ENCODE measurements around the gene LATS1.
"Not testable (repeated sequence)": the region's sequence is repeated elsewhere in the genome, so short reads cannot be mapped to it uniquely, and the experiment has no call there.

The LATS1 gene

DNA sequence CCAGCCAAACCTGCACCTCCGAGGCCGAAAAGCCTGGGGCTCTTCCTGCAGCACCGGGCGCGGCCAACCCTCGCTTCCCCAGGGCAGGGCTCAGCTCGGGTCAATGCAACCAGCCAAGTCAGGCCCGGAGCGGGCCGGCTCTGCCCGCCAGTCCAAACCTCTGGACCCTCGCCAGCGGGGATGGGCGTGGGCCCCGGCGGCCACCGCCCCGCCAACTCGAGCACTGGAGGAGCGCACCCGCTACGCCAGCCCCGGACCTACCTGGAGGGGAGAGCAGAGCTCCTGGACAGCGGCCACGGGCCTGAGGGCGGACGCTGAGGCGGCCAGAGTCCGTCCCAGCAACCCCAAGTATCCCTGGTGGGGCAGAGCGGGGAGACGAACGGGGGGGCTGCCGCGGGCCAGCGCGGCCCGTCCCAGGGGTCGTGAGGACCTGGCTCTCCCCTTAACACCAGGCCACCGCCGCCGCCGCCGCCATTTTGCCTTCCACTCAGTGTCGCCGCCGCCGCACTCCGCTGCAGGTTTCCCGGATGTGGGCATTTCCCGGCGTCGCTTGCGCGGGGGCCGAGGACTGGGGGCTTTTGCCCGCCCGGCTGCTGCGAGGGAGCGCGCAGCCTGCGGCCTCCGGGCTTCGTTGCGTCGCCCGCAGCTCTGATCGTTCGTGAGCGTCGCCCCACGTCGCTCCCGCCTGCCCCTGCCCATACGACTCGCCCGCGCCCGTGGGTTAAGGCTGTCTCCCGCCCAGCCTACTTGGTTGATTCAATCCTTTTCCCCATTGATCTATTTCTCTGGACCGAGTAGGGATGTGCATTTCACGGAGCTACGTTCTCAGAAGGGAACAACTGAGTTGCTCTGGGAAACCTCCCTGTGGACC, at the start of gene LATS1:
LATS1 (minus strand) TSS at position 514 of the 871 bp plus-strand sequence. CDS start 15,975 bp downstream, outside the sequence.
- DNase-seq (ENCODE audit: low read depth in 3 of 3, low spot score in 1 of 3) = peak; percentile 68 to 87 (median 76)

GRCh38 chr6:149766156-149766769, 48.4 kb upstream of the LATS1 start:
- DNase-seq (ENCODE audit: low read depth in 3 of 3, low spot score in 1 of 3) = no peak

DNA sequence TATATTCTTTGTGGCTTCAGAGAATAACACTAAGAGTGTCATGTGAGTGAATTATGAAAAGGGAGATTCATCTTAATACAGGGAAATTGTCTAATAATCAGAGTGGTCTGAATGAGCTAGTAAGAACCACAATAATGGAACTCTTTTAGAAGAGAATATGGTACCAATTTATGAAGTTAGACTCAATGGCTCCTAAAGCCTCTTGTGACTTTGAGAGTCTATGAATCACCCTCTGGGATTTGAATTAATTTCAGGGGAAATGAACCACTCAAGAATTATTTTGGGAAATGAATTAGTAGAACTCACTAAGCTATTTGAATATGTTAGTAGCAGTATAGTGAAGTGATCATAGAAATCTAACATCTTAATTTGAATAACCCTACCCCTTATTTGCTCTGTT, 46.0 kb upstream of the LATS1 start:
- DNase-seq (ENCODE audit: low read depth in 3 of 3, low spot score in 1 of 3) = no peak

DNA sequence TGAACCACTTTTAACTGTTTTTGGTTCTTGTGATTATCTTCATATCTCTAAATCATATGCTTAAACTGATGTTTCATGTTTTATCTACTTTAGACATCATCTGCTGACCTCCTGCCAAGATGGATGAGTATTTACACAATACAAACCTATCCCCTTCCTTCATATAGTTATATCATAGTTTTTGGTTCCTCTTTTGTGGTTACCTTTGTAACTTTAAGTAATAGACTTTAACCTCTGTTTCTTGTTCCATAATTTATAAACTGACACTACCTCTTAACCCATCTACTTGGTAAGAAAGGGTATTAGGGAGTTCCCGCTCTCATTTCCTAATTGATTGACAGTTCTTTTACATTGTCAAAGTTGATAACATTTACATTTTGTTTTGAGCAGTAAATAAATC, 43.5 kb upstream of the LATS1 start:
- DNase-seq (ENCODE audit: low read depth in 3 of 3, low spot score in 1 of 3) = no peak

DNA sequence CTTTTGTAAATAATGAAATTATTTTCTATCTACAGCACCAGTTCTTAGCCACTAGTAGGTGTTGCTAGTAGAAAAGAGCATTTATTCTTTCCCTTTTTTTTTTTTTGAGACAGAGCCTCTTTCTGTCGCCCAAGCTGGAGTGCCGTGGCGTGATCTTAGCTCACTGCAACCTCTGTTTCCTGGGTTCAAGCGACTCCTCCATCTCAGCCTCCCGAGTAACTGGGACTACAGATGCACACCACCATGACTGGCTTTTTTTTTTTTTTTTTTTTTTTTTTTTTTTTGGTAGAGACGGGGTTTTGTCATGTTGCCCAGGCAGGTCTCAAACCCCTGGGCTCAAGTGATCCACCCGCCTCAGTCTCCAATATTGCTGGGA, 38.3 kb upstream of the LATS1 start:
- no peak for DNase-seq (ENCODE audit: low read depth in 3 of 3, low spot score in 1 of 3)

DNA sequence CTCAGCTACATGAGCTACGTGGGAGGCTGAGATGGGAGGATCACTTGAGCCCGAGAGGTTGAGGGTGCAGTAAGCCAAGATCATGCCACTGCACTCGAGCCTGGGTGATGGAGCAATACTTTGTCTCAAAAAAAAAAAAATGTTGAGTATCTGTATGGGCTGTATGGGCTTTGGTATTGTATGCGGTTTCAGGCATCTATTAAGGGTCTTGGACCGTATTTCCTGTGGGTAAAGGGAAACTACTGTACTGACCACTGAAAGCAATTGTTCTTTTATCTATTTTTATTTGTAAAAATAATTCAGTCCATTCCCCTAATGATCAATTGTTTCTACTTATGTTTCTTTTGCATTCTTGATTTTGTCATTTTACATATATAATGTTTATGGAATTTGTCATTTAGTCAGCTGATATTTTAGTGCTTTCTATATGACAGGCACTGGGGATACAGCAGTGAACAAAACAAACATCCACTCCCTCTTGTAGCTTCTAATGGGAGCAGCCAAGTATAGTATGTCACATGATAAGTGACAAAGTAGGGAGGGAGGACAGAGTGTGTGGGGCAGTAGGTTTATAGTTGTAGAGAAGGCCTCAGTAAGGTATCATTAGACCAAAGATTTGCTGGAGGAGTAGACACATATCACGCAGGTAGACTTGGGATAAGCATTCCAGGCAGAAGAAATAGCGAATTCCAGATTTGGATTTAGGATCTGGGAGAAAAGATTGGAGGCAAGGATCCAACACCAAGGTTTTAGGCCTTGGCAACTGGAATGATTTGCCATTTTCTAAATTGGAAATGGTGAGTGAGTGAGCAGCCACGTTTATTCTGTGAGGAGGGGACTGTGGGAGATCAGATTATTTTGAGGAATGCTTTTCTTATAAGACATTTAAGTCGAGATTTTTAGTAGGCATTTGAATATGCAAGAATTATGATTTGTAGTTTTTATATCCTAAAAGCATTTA, 37.7 kb upstream of the LATS1 start:
- no peak for DNase-seq (ENCODE audit: low read depth in 3 of 3, low spot score in 1 of 3)

DNA sequence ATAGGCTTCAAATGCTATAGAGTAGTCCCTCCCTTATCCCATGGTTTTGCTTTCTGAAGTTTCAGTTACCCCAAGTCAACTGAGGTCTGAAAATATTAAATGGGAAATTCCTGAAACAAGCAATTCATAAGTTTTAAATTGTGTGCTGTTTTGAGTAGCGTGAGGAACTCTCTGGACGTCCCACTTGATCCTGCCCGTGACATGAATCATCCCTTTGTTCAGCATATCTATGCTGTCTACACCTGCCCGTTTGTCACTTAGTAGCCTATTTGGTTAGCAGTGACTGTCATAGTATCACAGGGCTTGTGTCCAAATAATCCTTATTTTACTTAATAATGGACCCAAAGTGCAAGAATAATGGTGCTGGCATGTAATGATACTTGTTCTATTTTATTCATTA, 36.6 kb upstream of the LATS1 start:
- DNase-seq (ENCODE audit: low read depth in 3 of 3, low spot score in 1 of 3) = no peak

GRCh38 chr6:149753374-149753637, 35.4 kb upstream of the LATS1 start:
- not testable (repeated sequence) for DNase-seq (ENCODE audit: low read depth in 3 of 3, low spot score in 1 of 3)

DNA sequence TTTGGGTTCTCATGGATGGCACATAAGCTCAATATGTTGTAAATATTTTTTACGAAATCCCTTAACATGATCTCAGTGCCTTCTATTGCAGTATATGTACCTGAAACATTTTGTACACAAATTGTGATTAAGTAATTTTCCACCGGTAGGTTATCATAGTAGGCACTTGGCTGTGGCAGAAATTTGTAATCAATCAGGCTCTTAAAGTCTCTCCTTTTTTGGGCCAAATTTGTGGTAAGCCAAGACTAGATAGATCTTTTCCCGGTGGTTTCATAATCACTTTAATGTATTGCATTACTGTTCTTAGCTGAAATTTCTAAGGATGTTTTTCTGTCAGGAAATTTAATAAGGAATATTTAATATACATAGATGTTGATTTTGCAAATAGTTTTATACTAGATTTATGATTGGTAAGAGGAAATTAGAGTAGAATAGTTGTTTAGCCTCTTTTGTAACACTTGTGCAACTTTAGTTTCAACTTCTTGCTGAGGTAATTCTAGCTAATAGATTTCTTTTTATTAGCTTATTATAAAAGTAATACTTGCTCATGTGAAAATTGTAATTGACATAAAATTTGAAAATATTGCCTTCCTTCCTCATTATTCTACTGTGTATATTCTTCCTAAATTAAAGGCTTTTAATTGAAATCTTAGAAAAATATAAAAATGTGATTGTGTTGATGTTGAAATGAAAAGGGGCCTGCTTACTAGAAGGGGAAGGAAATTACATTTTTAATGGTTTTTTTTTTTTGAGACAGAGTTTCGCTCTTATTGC, 34.9 kb upstream of the LATS1 start:
- no peak for DNase-seq (ENCODE audit: low read depth in 3 of 3, low spot score in 1 of 3)

GRCh38 chr6:149751920-149752319, 34.0 kb upstream of the LATS1 start:
- not testable (repeated sequence) for DNase-seq (ENCODE audit: low read depth in 3 of 3, low spot score in 1 of 3)

GRCh38 chr6:149751239-149751638, 33.3 kb upstream of the LATS1 start:
- no peak for DNase-seq (ENCODE audit: low read depth in 3 of 3, low spot score in 1 of 3)

DNA sequence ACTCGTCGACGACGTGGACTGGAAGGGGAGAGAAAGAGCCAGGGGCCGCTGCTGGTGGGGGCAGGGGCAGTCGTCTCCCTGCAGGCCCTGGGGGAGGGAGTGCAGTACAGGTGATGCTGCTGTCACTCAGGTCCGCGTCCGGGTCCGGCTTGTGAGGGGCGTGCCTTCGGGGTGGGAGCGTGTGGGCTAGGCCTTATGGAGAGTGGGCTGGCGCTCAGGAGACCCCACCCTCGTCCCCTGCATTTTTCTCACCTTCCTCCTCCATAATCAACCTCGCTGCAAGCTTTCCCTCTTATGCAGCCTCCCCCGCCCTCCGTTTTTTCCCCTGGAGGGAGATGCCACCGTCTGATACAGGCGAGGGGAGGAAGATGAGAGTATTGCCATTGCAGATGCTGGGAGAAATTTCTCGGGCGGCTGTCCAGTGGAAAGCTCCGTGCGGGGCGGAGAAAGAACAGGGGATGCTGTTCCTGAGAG, 32.3 kb upstream of the LATS1 start:
- peak in 1 of 3 donors; percentile 27 for DNase-seq (ENCODE audit: low read depth in 3 of 3, low spot score in 1 of 3)

GRCh38 chr6:149749594-149750135, 31.8 kb upstream of the LATS1 start, which contains the start of gene PCMT1:
Gene PCMT1 (plus strand): TSS chr6:149749741. CDS start chr6:149749902, 161 bp downstream.
- peak; percentile 74 to 87 (median 83) for DNase-seq (ENCODE audit: low read depth in 3 of 3, low spot score in 1 of 3)

- DNase-seq (ENCODE audit: low read depth in 3 of 3, low spot score in 1 of 3) = not testable (repeated sequence)
Measured at GRCh38 chr6:149749082-149749593, 31.2 kb upstream of the LATS1 start.

DNA sequence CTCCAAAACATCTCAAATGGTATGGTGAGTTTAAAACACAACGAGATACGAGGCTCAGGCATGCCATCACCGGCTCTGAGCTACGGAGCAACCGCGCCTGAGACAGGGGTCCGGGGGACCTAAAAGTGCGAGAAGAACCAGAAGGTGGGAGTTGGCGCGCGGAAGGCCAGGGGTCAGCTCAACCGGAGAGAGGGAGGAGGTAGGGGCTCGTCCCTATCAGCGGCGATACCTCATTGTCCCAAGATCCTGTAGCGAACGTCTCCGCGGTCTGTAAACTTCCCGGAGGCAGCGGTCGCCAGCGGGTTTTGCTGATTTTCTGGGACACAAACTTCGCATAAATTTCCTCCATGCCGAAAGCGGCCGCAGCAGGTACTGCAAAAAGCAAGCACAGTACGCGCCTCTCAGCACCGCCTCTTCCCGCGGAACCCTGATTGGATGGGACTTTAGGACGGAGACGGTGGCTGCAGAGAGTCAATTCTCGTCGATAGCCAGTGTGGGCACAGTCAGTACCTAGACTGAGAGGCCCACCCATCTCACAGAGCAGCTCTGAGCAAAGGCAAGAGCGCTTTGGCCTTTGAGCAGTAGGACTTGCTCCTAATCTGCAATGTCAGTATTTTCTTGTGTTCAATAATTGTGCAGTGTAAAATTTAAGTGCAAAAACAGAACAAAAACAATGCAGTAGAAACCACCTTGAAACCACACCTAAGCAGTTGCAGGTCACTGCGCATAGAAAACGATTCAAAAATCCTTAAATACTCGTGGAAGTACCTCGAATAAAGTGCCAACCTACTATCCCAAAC, 28.4 kb upstream of the LATS1 start, which contains the start of gene NUP43:
NUP43 (minus strand) TSS at position 383 of the 800 bp plus-strand sequence; CDS start at position 349, 34 bp downstream.
- DNase-seq (ENCODE audit: low read depth in 3 of 3, low spot score in 1 of 3) = peak; percentile 80 to 91 (median 84)

DNA sequence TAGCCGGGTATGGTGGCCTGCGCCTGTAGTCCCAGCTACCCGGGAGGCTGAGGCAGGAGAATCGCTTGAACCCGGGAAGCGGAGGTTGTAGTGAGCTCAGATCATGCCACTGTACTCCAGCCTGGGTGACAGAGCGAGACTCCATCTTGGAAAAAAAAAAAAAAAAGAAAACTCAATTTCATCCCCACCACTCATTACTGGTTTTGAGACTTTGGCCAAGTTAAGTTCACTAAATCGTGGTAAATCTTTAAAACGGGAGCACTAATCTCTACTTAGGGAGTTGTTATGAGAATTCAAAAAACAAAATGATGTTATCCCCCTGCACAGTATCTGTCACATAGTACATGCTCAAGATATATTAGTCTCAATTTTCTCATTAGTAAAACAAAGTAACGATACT, 27.4 kb upstream of the LATS1 start:
- not testable (repeated sequence) for DNase-seq (ENCODE audit: low read depth in 3 of 3, low spot score in 1 of 3)

DNA sequence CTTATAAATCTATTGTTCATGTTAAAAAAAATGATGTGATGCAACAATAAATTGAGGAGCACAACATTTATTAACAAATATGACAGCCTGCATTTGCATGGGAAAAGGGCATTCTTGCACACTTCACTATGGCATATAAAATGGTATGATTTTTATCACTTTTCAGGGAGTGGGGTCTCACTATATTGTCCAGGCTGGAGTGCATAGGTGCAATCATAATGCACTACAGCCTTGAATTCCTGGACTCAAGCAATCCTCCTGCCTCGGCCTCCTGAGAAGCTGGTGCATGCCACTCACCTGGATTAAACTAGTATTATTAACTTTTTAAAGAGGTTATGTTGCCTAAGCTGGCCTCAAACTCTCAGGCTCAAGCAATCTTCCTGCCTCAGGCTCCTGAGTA, 17.0 kb upstream of the LATS1 start:
- DNase-seq (ENCODE audit: low read depth in 3 of 3, low spot score in 1 of 3) = no peak

- no peak for DNase-seq (ENCODE audit: low read depth in 3 of 3, low spot score in 1 of 3)
Measured at GRCh38 chr6:149733089-149733720, 15.3 kb upstream of the LATS1 start.

GRCh38 chr6:149729824-149730223, 11.9 kb upstream of the LATS1 start:
- no peak for DNase-seq (ENCODE audit: low read depth in 3 of 3, low spot score in 1 of 3)
